Fibroblast of lung (primary cell): ENCODE measurements around the gene TK1. TPM values are rescaled to one million over a fixed set of nuclear protein-coding genes. Genes with fewer than 3 reads are reported as not detected.

Experiments
- DNase-seq, 2 donors: peaks; one replicate each; pipeline versions ENCODE4 v3.0.0 to v3.0.0-alpha.2; 2010; ENCODE audit warnings: low read depth in 2 of 2
- H2AFZ ChIP-seq: 2 replicates; pipeline ENCODE4 v1.5.1; 2012; ENCODE audit warnings: low read length, control low read depth, inconsistent platforms
- H3K27ac ChIP-seq: 2 replicates; pipeline ENCODE4 v1.5.1; 2011; ENCODE audit warnings: low read length, control low read depth; ENCODE audit not compliant: insufficient read depth
- H3K27me3 ChIP-seq: 2 replicates; pipeline ENCODE4 v1.5.1; 2011; ENCODE audit warnings: mild to moderate bottlenecking, low read length; ENCODE audit not compliant: control insufficient read depth, insufficient read depth
- H3K36me3 ChIP-seq: 2 replicates; pipeline ENCODE4 v1.5.1; 2011; ENCODE audit warnings: low read length; ENCODE audit not compliant: control insufficient read depth, insufficient read depth
- H3K4me1 ChIP-seq: 2 replicates; pipeline ENCODE4 v1.5.1; 2011; ENCODE audit warnings: low read length; ENCODE audit not compliant: control insufficient read depth, insufficient read depth; ENCODE audit errors: extremely low read depth
- H3K4me2 ChIP-seq: 2 replicates; pipeline ENCODE4 v1.5.1; 2011; ENCODE audit warnings: low read length, control low read depth; ENCODE audit not compliant: insufficient read depth; ENCODE audit errors: extremely low read depth
- H3K4me3 ChIP-seq, 4 experiments: fragments of 200-600 bp in 1 of 4; sonication (generic) in 1 of 4; replicated peaks in 1 of 4; 2 replicates each; pipeline ENCODE4 v1.5.1; 2011 to 2016; ENCODE audit warnings: low read length in 4 of 4, low read depth in 3 of 4, mild to moderate bottlenecking in 3 of 4, control low read depth in 2 of 4, inconsistent platforms in 1 of 4, mixed read lengths in 1 of 4; ENCODE audit not compliant: insufficient read depth in 1 of 4; ENCODE audit errors: control extremely low read depth in 1 of 4
- H3K79me2 ChIP-seq: 2 replicates; pipeline ENCODE4 v1.5.1; 2012; ENCODE audit warnings: mild to moderate bottlenecking, low read length, inconsistent platforms; ENCODE audit not compliant: control insufficient read depth, insufficient read depth
- H3K9ac ChIP-seq: 2 replicates; pipeline ENCODE4 v1.5.1; 2011; ENCODE audit warnings: mild to moderate bottlenecking, low read length, control low read depth; ENCODE audit not compliant: insufficient read depth
- H3K9me3 ChIP-seq: 2 replicates; pipeline ENCODE4 v1.5.1; 2012; ENCODE audit warnings: low read depth, low read length; ENCODE audit not compliant: control insufficient read depth, insufficient read depth
- H4K20me1 ChIP-seq: 2 replicates; pipeline ENCODE4 v1.5.1; 2011; ENCODE audit warnings: low read length; ENCODE audit not compliant: control insufficient read depth, insufficient read depth; ENCODE audit errors: extremely low read depth
- CTCF ChIP-seq, 2 donors: IDR thresholded peaks in 1 of 2; conservative IDR thresholded peaks in 1 of 2; 1 replicate in 1 of 2; 2 replicates in 1 of 2; pipeline ENCODE4 v1.5.1; 2011 to 2012; ENCODE audit warnings: low read length in 2 of 2, control low read depth in 1 of 2, inconsistent platforms in 1 of 2, low read depth in 1 of 2, mild to moderate bottlenecking in 1 of 2
- EZH2 ChIP-seq: IDR thresholded peaks from 2 replicates; pipeline ENCODE4 v1.5.1; 2012; ENCODE audit warnings: low read length, control low read depth, mild to moderate bottlenecking; ENCODE audit errors: missing control alignments
- polyA plus RNA-seq, 2 donors: library from polyadenylated mRNA; depleted of rRNA in 1 of 2; stranded (reverse) in 1 of 2; unstranded in 1 of 2; fragments of >200 nt; gene quantifications; 2 replicates each; pipeline ENCODE4 v1.2.1, GENCODE V29; 2011 to 2012; ENCODE audit warnings: missing spikeins in 1 of 2
- total RNA-seq: library from RNA; depleted of rRNA; stranded (reverse); fragments of >200 nt; gene quantifications from 2 replicates; pipeline ENCODE4 v1.2.1, GENCODE V29; 2014

TK1 gene
- total and polyA plus RNA-seq, 2 donors (not counting 1 experiment from before 2014, with no cell fraction given): 40.6 to 69.2 TPM

- H3K79me2 ChIP-seq: no peaks in the 10 kb centered on the region
- H2AFZ ChIP-seq: no peak overlapping the region
- H3K9me3 ChIP-seq: no peaks in the 10 kb centered on the region
- no peak overlapping the region for H3K4me2 ChIP-seq
- H3K4me3 ChIP-seq: no peak overlapping the region
- no peaks in the 10 kb centered on the region for H4K20me1 ChIP-seq
- H3K27me3 ChIP-seq: peaks cover 31% of the 10 kb centered on the region
- DNase-seq: no peak
- H3K4me1 ChIP-seq: no peaks in the 10 kb centered on the region
- TF ChIP-seq CTCF (conservative IDR thresholded peaks at IDR 0.05 in 1 of 2, IDR thresholded peaks at IDR 0.05 in 1 of 2; ENCODE audit: low read depth in 1 of 2, low read length in 2 of 2) (no peak), EZH2 (no peak)
- no peak overlapping the region for H3K9ac ChIP-seq
- H3K36me3 ChIP-seq: no peaks in the 10 kb centered on the region
- no peak overlapping the region for H3K27ac ChIP-seq
Observed at GRCh38 chr17:78234261-78234865, 47.5 kb upstream of the TK1 start.

DNA sequence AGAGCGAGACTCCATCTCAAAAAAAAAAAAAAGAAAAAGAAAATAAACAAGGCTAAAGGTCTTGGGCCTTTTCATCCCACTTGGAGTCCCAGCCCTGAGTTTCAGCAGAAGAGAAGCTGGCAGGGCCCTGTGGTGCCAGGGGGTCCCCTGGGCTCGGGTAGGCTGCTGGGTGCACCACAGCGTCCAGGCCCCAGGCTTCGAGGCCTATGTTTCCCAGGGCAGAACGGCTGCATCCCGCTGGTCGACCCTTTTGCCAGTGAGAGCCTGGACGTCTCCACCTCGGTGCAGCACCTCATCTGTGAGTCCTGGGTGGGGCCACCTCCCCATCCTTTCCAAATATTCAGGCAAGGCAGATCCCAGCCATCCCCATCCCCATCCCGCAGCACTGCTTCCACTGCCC lies 46.8 kb upstream of the TK1 start:
- Histone ChIP-seq H3K4me1 (no peaks in the 10 kb centered on the region), H3K79me2 (no peaks in the 10 kb centered on the region), H2AFZ (no peak overlapping the region), H3K27me3 (peaks cover 31% of the 10 kb centered on the region), H3K9ac (no peak overlapping the region), H3K36me3 (no peaks in the 10 kb centered on the region), H3K4me2 (no peak overlapping the region), H3K9me3 (no peaks in the 10 kb centered on the region), H3K27ac (no peak overlapping the region), H3K4me3 (no peak overlapping the region), H4K20me1 (no peaks in the 10 kb centered on the region)
- DNase-seq: no peak
- TF ChIP-seq CTCF (conservative IDR thresholded peaks at IDR 0.05 in 1 of 2, IDR thresholded peaks at IDR 0.05 in 1 of 2; ENCODE audit: low read depth in 1 of 2, low read length in 2 of 2) (no peak), EZH2 (no peak)

DNA sequence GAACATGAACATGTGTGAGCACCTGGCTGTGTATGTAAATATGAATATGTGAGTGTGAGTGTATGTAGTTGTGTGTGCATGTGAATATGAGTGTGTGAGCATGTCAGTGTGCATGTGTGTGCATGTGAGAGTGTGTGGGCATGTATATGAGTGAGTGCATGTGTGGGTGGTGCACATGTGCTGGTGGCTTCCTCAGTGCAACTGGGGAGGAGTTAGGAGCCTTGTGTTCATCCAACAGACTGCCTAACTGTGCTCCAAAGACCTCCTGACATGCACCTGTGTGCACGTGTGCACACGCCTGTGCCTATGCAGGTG lies 46.0 kb upstream of the TK1 start:
- Histone ChIP-seq H3K36me3 (no peaks in the 10 kb centered on the region), H3K4me1 (no peaks in the 10 kb centered on the region)

More for the DNA sequence above, 46.0 kb upstream of the TK1 start:
- TF ChIP-seq CTCF (conservative IDR thresholded peaks at IDR 0.05 in 1 of 2, IDR thresholded peaks at IDR 0.05 in 1 of 2; ENCODE audit: low read depth in 1 of 2, low read length in 2 of 2) (no peak), EZH2 (peak; percentile 82)
- H3K4me2 ChIP-seq: no peak overlapping the region
- no peaks in the 10 kb centered on the region for H4K20me1 ChIP-seq
- no peak overlapping the region for H3K27ac ChIP-seq
- no peaks in the 10 kb centered on the region for H3K79me2 ChIP-seq
- no peak overlapping the region for H3K9ac ChIP-seq
- H3K9me3 ChIP-seq: no peaks in the 10 kb centered on the region
- no peak for DNase-seq
- H2AFZ ChIP-seq: no peak overlapping the region
- H3K27me3 ChIP-seq: peaks cover 28% of the 10 kb centered on the region
- H3K4me3 ChIP-seq: no peak overlapping the region
